Upper lobe of left lung (tissue), 6 donors: ENCODE measurements around the gene RAC3. TPM values are rescaled to one million over a fixed set of nuclear protein-coding genes. Genes with fewer than 3 reads are reported as not detected.

Experiments
- ATAC-seq, 2 donors: fragments of 200-7000 bp; cut with Tn5 transposase; one replicate each; pipeline ENCODE4 v1.9.1; 2022; ENCODE audit warnings: mild to moderate bottlenecking in 2 of 2, moderate library complexity in 2 of 2; ENCODE audit not compliant: low FRiP score in 2 of 2
- DNase-seq, 2 donors: peaks; one replicate each; pipeline ENCODE4 v3.0.0-alpha.2; 2019 to 2020
- H3K27ac ChIP-seq, 4 donors: fragments of 200-600 bp; sonication (generic); one replicate each; pipeline ENCODE4 v1.5.1; 2016 to 2019
- H3K27me3 ChIP-seq, 4 donors: fragments of 200-600 bp; sonication (generic); one replicate each; pipeline ENCODE4 v1.5.1; 2017 to 2019
- H3K36me3 ChIP-seq, 4 donors: fragments of 200-600 bp; sonication (generic); one replicate each; pipeline ENCODE4 v1.5.1; 2016 to 2019
- H3K4me1 ChIP-seq, 4 donors: fragments of 200-600 bp; sonication (generic); one replicate each; pipeline ENCODE4 v1.5.1; 2018 to 2019
- H3K4me3 ChIP-seq, 4 donors: fragments of 200-600 bp; sonication (generic); one replicate each; pipeline ENCODE4 v1.5.1; 2017 to 2019; ENCODE audit warnings: mild to moderate bottlenecking in 2 of 4, moderate library complexity in 1 of 4
- H3K9me3 ChIP-seq, 4 donors: fragments of 200-600 bp; sonication (generic); one replicate each; pipeline ENCODE4 v1.5.1; 2018 to 2019
- EP300 ChIP-seq, 4 donors: sonication (generic); formaldehyde crosslinking; IDR thresholded peaks; one replicate each; pipeline ENCODE4 v1.5.1; 2017; ENCODE audit warnings: antibody characterized with exemption in 4 of 4, control low read depth in 2 of 4
- POLR2A ChIP-seq, 4 donors: fragments of 450-650 bp; IDR thresholded peaks; one replicate each; pipeline ENCODE4 v1.5.1; 2016 to 2017; ENCODE audit warnings: antibody characterized with exemption in 4 of 4, mild to moderate bottlenecking in 2 of 4
- POLR2AphosphoS5 ChIP-seq, 2 donors: sonication (generic); formaldehyde crosslinking; IDR thresholded peaks; one replicate each; pipeline ENCODE4 v1.5.1; 2017; ENCODE audit warnings: antibody characterized with exemption in 2 of 2
- WGBS, 2 donors: methylation state at CpG; one replicate each; pipeline ENCODE4 v1.1.5; 2017 to 2018; 5-methylcytosine and 5-hydroxymethylcytosine counted together
- total RNA-seq, 6 donors: library from RNA; depleted of rRNA in 4 of 6; stranded (reverse); fragments of >200 nt in 4 of 6; gene quantifications; one replicate each; pipeline versions ENCODE4 v1.1.0 to v1.2.1, GENCODE V29; 2016 to 2021
- TF ChIP-seq, protein P1 (sequence below), 6 experiments: fragments of 450-650 bp in 4 of 6; fragments of 200-600 bp in 2 of 6; sonication (generic) in 2 of 6; IDR thresholded peaks; one replicate each; pipeline ENCODE4 v1.5.1; 2016 to 2019; ENCODE audit warnings: antibody characterized with exemption in 6 of 6
- donor health status: DM: no; HTN: no; CAD: no; lungs with moderate emphysema.
- donor health status: DM: no; HTN: yes; CAD: no; lungs with severe emphysema.

RAC3 gene
- total RNA-seq, 6 donors from 2014 or later = 3.0 to 12.6 (median 7.1) TPM

- ATAC-seq (no peak), DNase-seq (peak in 1 of 2 donors; percentile 78)
- H3K4me3 ChIP-seq = no peak overlapping the region
- no peak overlapping the region for H3K27ac ChIP-seq
- H3K9me3 ChIP-seq = no peaks in the 10 kb centered on the region
- 84 to 90% methylated on average over 7 to 16 of the region's 16 CpGs for WGBS, 2 donors
- TF ChIP-seq POLR2AphosphoS5 (IDR thresholded peaks at IDR 0.05) = no peak
- no peak for TF ChIP-seq EP300 (IDR thresholded peaks at IDR 0.05)
- no peak for TF ChIP-seq POLR2A (IDR thresholded peaks at IDR 0.05)
- TF ChIP-seq, protein P1, sequence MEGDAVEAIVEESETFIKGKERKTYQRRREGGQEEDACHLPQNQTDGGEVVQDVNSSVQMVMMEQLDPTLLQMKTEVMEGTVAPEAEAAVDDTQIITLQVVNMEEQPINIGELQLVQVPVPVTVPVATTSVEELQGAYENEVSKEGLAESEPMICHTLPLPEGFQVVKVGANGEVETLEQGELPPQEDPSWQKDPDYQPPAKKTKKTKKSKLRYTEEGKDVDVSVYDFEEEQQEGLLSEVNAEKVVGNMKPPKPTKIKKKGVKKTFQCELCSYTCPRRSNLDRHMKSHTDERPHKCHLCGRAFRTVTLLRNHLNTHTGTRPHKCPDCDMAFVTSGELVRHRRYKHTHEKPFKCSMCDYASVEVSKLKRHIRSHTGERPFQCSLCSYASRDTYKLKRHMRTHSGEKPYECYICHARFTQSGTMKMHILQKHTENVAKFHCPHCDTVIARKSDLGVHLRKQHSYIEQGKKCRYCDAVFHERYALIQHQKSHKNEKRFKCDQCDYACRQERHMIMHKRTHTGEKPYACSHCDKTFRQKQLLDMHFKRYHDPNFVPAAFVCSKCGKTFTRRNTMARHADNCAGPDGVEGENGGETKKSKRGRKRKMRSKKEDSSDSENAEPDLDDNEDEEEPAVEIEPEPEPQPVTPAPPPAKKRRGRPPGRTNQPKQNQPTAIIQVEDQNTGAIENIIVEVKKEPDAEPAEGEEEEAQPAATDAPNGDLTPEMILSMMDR (IDR thresholded peaks at IDR 0.05) = no peak
- peaks cover 13 to 22% (median 13%) of the 10 kb centered on the region in 4 donors for H3K4me1 ChIP-seq
- no peaks in the 10 kb centered on the region for H3K27me3 ChIP-seq
- peaks cover 16 to 93% (median 79%) of the 10 kb centered on the region in 4 donors for H3K36me3 ChIP-seq
Observed at GRCh38 chr17:82060001-82060380, 28.5 kb downstream of the RAC3 start.

- WGBS, 2 donors = 95 to 100% methylated on average over 1 to 14 of the region's 14 CpGs
- Histone ChIP-seq H3K4me3 (no peak overlapping the region), H3K27ac (no peak overlapping the region), H3K27me3 (no peaks in the 10 kb centered on the region), H3K4me1 (peaks cover 14 to 24% (median 15%) of the 10 kb centered on the region in 4 donors), H3K36me3 (peaks cover 15 to 87% (median 73%) of the 10 kb centered on the region in 4 donors), H3K9me3 (no peaks in the 10 kb centered on the region)
- DNase-seq (peak in 1 of 2 donors; percentile 66), ATAC-seq (no peak)
- TF ChIP-seq POLR2AphosphoS5 (IDR thresholded peaks at IDR 0.05) (no peak), EP300 (IDR thresholded peaks at IDR 0.05) (no peak), POLR2A (IDR thresholded peaks at IDR 0.05) (no peak)
- TF ChIP-seq, protein P1 (IDR thresholded peaks at IDR 0.05) = no peak
Observed at GRCh38 chr17:82060614-82061013, 29.1 kb downstream of the RAC3 start.

DNA sequence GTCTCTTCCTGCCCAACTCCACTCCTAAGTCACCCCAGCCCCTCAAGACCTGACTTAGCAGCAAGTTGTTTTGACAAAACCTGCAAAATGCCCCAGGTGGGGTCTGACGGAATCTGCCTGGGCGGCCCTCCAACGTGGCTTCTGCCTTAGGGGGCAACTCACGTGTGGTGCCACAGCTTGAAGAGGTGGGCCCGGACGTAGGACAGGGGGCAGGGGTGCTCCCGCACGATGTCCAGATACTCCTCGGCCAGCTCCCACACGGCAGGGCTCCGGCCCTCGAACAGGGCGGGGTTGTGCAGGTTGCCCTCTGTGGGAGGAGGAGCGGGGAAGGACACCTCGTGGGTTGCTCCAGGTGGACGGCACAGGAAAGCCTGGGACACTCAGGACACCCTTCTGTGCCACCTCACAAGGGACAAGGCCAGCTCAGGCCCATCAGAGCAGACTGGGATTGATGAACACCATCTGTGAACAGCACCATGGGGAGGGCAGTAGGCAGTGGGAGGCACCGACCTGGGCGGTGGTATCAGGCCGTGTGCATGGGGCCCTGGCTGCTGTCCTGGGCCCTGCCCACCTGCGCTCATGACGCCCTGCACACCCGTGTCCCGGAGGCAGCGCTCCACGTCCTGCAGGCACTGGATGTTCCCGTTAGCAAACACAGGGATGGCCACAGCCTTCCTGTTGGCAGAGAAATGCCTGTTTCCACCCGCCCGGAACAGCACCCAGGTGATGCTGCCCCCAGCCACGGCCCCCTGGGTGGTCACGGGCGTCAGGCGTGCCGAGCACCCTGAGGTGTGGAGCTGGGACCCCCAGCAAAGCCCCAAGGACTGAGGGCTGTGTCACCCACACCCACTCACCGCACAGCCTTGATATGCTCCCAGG lies 29.8 kb downstream of the RAC3 start:
- H3K36me3 ChIP-seq = peaks cover 12 to 80% (median 67%) of the 10 kb centered on the region in 4 donors
- no peaks in the 10 kb centered on the region for H3K27me3 ChIP-seq
- no peak overlapping the region for H3K4me3 ChIP-seq
- peaks cover 19 to 30% (median 20%) of the 10 kb centered on the region in 4 donors for H3K4me1 ChIP-seq
- TF ChIP-seq, protein P1 (IDR thresholded peaks at IDR 0.05) = no peak
- TF ChIP-seq POLR2A (IDR thresholded peaks at IDR 0.05) = no peak
- TF ChIP-seq POLR2AphosphoS5 (IDR thresholded peaks at IDR 0.05) = no peak
- no peak for TF ChIP-seq EP300 (IDR thresholded peaks at IDR 0.05)
- DNase-seq (peak in 1 of 2 donors; percentile 74), ATAC-seq (no peak)
- no peak overlapping the region for H3K27ac ChIP-seq
- H3K9me3 ChIP-seq = no peaks in the 10 kb centered on the region
- WGBS, 2 donors = 94% methylated on average over 32 of the region's 34 CpGs; no CpG with 5 or more reads in 1 of the 2 donors

DNA sequence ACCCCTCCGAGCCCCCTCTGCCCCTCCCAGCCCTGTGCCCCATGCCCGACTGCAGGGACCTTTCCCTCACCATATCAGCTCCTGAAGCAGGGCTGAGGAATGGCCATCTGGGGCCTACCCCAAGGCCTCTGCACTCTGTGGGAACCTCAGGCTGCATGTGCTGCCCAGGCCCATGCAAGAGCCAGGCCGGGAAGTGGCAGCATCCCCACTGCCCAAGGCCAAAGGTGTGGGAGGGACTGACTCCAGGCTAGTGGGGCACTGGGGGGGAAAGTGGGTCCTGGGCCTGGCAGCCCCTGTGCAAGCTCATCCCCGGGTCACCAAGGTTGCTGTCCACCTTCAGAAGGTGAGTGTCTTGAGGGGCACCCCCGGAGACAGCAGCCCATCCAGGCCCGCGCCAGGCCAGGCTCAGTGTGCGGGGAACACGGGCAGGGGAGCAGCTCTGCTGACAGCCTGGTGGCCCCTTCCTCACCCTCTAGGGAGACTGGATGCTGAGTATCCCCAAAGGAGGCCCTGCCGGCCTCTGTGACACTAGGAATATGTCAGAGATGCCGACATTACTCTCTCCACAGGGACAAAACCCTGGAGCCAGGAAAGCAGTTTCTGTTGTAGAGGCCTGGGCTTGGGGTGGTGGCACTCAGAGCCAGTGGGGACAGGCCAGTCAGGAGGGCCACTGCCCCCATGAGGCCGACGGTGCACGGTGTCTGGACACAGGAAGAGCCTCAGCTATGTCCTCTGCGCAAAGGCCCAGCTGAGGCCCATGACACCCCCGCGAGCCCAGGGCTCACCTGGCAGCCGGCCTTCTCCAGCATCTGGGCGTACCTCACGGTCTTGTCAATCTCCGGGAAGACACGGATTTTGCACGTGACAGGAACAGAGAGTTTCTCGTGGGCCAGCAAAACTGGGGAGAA lies 30.9 kb downstream of the RAC3 start:
- H3K27ac ChIP-seq = no peak overlapping the region
- peaks cover 7 to 70% (median 56%) of the 10 kb centered on the region in 4 donors for H3K36me3 ChIP-seq
- no peaks in the 10 kb centered on the region for H3K27me3 ChIP-seq
- H3K4me1 ChIP-seq = peaks cover 22 to 34% (median 22%) of the 10 kb centered on the region in 4 donors
- 83 to 89% methylated on average over 5 to 21 of the region's 24 CpGs for WGBS, 2 donors
- no peak for ATAC-seq
- H3K9me3 ChIP-seq = no peaks in the 10 kb centered on the region
- TF ChIP-seq POLR2AphosphoS5 (IDR thresholded peaks at IDR 0.05) (no peak), POLR2A (IDR thresholded peaks at IDR 0.05) (no peak), EP300 (IDR thresholded peaks at IDR 0.05) (no peak)
- TF ChIP-seq, protein P1 (IDR thresholded peaks at IDR 0.05) = no peak
- peak in 1 of 2 donors; percentile 76 for DNase-seq
- no peak overlapping the region for H3K4me3 ChIP-seq
